Measurements from ENCODE around the gene TNFRSF1B. TPM values are rescaled to one million over a fixed set of nuclear protein-coding genes. Genes with fewer than 3 reads are reported as not detected.

Gene TNFRSF1B
- total and polyA plus RNA-seq, 2 donors (not counting 1 experiment from before 2014, with no cell fraction given) = 24.8 to 27.5 TPM

DNA sequence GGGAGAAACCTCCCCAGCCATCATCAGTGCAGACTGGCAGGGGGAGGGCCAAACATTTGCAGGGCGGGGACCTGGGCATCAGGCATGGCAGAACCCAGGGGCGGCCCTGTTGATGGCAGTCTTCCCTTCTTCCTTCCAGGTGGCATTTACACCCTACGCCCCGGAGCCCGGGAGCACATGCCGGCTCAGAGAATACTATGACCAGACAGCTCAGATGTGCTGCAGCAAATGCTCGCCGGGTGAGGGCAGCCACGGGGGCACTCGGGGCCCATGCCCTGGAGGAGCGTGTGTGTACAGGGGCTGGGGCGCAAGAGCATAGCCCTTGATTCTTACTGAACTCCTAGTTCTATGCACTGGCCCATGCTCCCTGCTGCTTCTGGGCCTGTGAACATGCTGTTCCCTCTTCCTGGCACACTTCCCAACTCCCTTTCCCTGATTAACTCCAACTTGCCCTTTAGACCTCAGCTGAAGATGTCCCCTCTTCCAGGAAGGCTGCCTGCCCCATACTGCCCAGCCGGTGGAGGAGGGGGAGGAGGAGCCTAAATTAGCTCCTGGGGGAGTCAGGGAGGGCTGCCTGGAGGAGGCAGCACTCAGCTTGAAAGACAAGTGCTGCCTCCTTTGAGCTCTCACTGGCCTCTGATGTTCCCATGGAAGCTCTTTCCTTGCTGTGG lies 22.0 kb downstream of the TNFRSF1B start:
- Histone ChIP-seq H3K36me3 (ENCODE audit: control insufficient read depth, insufficient read depth, low read length) (peaks cover 7% of the 10 kb centered on the region), H3K4me1 (ENCODE audit: control insufficient read depth, extremely low read depth, insufficient read depth, low read length) (peaks cover 23% of the 10 kb centered on the region), H3K4me2 (ENCODE audit: extremely low read depth, insufficient read depth, low read length) (no peak overlapping the region), H4K20me1 (ENCODE audit: control insufficient read depth, extremely low read depth, insufficient read depth, low read length) (no peaks in the 10 kb centered on the region), H3K79me2 (ENCODE audit: control insufficient read depth, insufficient read depth, low read length) (peaks cover 28% of the 10 kb centered on the region), H3K4me3 (replicated peaks in 1 of 4; ENCODE audit: control extremely low read depth in 1 of 4, insufficient read depth in 1 of 4, low read depth in 3 of 4, low read length in 4 of 4) (no peak overlapping the region), H3K9ac (ENCODE audit: insufficient read depth, low read length) (no peak overlapping the region), H3K27me3 (ENCODE audit: control insufficient read depth, insufficient read depth, low read length) (no peaks in the 10 kb centered on the region), H3K9me3 (ENCODE audit: control insufficient read depth, insufficient read depth, low read depth, low read length) (no peaks in the 10 kb centered on the region), H3K27ac (ENCODE audit: insufficient read depth, low read length) (no peak overlapping the region), H2AFZ (ENCODE audit: low read length) (no peak overlapping the region)
- TF ChIP-seq, protein P1, sequence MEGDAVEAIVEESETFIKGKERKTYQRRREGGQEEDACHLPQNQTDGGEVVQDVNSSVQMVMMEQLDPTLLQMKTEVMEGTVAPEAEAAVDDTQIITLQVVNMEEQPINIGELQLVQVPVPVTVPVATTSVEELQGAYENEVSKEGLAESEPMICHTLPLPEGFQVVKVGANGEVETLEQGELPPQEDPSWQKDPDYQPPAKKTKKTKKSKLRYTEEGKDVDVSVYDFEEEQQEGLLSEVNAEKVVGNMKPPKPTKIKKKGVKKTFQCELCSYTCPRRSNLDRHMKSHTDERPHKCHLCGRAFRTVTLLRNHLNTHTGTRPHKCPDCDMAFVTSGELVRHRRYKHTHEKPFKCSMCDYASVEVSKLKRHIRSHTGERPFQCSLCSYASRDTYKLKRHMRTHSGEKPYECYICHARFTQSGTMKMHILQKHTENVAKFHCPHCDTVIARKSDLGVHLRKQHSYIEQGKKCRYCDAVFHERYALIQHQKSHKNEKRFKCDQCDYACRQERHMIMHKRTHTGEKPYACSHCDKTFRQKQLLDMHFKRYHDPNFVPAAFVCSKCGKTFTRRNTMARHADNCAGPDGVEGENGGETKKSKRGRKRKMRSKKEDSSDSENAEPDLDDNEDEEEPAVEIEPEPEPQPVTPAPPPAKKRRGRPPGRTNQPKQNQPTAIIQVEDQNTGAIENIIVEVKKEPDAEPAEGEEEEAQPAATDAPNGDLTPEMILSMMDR (conservative IDR thresholded peaks at IDR 0.05 in 1 of 2, IDR thresholded peaks at IDR 0.05 in 1 of 2; ENCODE audit: low read depth in 1 of 2, low read length in 2 of 2) = no peak
- no peak for TF ChIP-seq EZH2 (IDR thresholded peaks at IDR 0.05; ENCODE audit: low read length, missing control alignments)
- DNase-seq (ENCODE audit: low read depth in 2 of 2) = no peak

DNA sequence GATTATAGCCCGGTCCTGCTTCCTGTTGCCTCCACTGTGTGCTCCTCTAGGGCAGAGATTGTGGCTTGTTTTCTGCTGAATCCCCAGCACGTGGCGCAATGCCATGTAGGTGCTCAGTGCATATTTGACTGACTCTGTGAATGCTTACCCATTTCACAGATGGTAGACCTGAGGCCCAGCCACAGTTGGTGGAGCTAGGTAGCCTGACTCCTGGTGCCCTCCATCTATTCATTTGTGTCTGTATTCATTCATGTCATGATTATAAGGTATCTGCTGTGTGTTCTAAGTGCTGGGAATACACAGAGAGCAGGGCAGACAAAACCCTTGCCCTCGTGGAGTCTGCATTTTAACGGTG lies 22.5 kb downstream of the TNFRSF1B start:
- DNase-seq (ENCODE audit: low read depth in 2 of 2) = no peak
- Histone ChIP-seq H3K4me2 (ENCODE audit: extremely low read depth, insufficient read depth, low read length) (no peak overlapping the region), H3K79me2 (ENCODE audit: control insufficient read depth, insufficient read depth, low read length) (peaks cover 28% of the 10 kb centered on the region), H2AFZ (ENCODE audit: low read length) (no peak overlapping the region), H3K27ac (ENCODE audit: insufficient read depth, low read length) (no peak overlapping the region), H3K9ac (ENCODE audit: insufficient read depth, low read length) (no peak overlapping the region), H3K4me1 (ENCODE audit: control insufficient read depth, extremely low read depth, insufficient read depth, low read length) (peaks cover 23% of the 10 kb centered on the region), H3K36me3 (ENCODE audit: control insufficient read depth, insufficient read depth, low read length) (peaks cover 7% of the 10 kb centered on the region), H3K27me3 (ENCODE audit: control insufficient read depth, insufficient read depth, low read length) (no peaks in the 10 kb centered on the region), H3K9me3 (ENCODE audit: control insufficient read depth, insufficient read depth, low read depth, low read length) (no peaks in the 10 kb centered on the region), H4K20me1 (ENCODE audit: control insufficient read depth, extremely low read depth, insufficient read depth, low read length) (no peaks in the 10 kb centered on the region), H3K4me3 (replicated peaks in 1 of 4; ENCODE audit: control extremely low read depth in 1 of 4, insufficient read depth in 1 of 4, low read depth in 3 of 4, low read length in 4 of 4) (no peak overlapping the region)
- TF ChIP-seq, protein P1 (conservative IDR thresholded peaks at IDR 0.05 in 1 of 2, IDR thresholded peaks at IDR 0.05 in 1 of 2; ENCODE audit: low read depth in 1 of 2, low read length in 2 of 2) = no peak
- TF ChIP-seq EZH2 (IDR thresholded peaks at IDR 0.05; ENCODE audit: low read length, missing control alignments) = no peak

DNA sequence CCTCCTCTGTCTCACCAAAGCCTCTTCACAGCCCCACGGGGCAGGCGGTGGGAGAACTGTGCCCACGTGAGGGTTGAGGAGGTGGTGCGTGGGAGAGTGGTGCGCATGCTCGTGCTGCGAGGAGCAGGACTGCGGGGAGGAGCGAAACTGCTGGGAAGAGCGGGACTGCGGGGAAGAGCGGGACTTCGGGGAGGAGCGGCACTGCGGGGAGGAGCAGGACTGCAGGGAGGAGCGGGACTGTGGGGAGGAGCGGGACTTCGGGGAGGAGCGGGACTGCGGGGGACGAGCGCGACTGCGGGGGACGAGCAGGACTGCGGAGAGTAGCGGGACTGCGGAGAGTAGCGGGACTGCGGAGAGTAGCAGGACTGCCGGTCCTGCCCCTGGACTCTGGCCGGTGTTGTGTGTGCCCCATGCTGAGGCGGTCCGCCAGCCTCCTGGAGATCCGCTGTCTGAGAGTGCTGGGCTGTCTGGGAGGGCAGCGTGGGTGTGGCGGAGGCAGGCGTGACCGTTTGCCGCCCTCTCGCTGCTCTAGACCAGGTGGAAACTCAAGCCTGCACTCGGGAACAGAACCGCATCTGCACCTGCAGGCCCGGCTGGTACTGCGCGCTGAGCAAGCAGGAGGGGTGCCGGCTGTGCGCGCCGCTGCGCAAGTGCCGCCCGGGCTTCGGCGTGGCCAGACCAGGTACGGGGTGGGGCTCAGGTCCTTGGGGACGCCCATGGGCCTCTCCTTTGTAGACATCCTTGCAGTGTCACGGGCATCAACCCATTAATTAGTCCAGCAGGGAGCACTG lies 24.6 kb downstream of the TNFRSF1B start:
- Histone ChIP-seq H3K4me1 (ENCODE audit: control insufficient read depth, extremely low read depth, insufficient read depth, low read length) (peaks cover 2% of the 10 kb centered on the region), H2AFZ (ENCODE audit: low read length) (no peak overlapping the region), H3K27me3 (ENCODE audit: control insufficient read depth, insufficient read depth, low read length) (no peaks in the 10 kb centered on the region), H3K9me3 (ENCODE audit: control insufficient read depth, insufficient read depth, low read depth, low read length) (no peaks in the 10 kb centered on the region), H3K79me2 (ENCODE audit: control insufficient read depth, insufficient read depth, low read length) (peaks cover 12% of the 10 kb centered on the region), H3K36me3 (ENCODE audit: control insufficient read depth, insufficient read depth, low read length) (peaks cover 7% of the 10 kb centered on the region), H3K4me2 (ENCODE audit: extremely low read depth, insufficient read depth, low read length) (no peak overlapping the region), H3K4me3 (replicated peaks in 1 of 4; ENCODE audit: control extremely low read depth in 1 of 4, insufficient read depth in 1 of 4, low read depth in 3 of 4, low read length in 4 of 4) (no peak overlapping the region), H3K27ac (ENCODE audit: insufficient read depth, low read length) (no peak overlapping the region), H3K9ac (ENCODE audit: insufficient read depth, low read length) (no peak overlapping the region), H4K20me1 (ENCODE audit: control insufficient read depth, extremely low read depth, insufficient read depth, low read length) (no peaks in the 10 kb centered on the region)
- no peak for DNase-seq (ENCODE audit: low read depth in 2 of 2)
- no peak for TF ChIP-seq EZH2 (IDR thresholded peaks at IDR 0.05; ENCODE audit: low read length, missing control alignments)
- TF ChIP-seq, protein P1 (conservative IDR thresholded peaks at IDR 0.05 in 1 of 2, IDR thresholded peaks at IDR 0.05 in 1 of 2; ENCODE audit: low read depth in 1 of 2, low read length in 2 of 2) = no peak

All from fibroblast of lung (primary cell).